CD14-positive monocyte (primary cell): ENCODE measurements around the gene TRPC6. TPM values are rescaled to one million over a fixed set of nuclear protein-coding genes. Genes with fewer than 3 reads are reported as not detected.
"Not testable (repeated sequence)": the region's sequence is repeated elsewhere in the genome, so short reads cannot be mapped to it uniquely, and the experiment has no call there.

Experiments
- DNase-seq, 3 donors: peaks; one replicate each; pipeline ENCODE4 v3.0.0-alpha.2; 2011 to 2022
- H2AFZ ChIP-seq: 2 replicates; pipeline ENCODE4 v1.6.0; 2012; ENCODE audit warnings: mild to moderate bottlenecking, low read depth, low read length, inconsistent platforms; ENCODE audit not compliant: insufficient read depth, poor library complexity, severe bottlenecking
- H3K27ac ChIP-seq, 2 donors: 1 replicate in 1 of 2; 2 replicates in 1 of 2; pipeline ENCODE4 v1.5.1; 2012 to 2013; ENCODE audit warnings: low read length in 2 of 2, control low read depth in 1 of 2, inconsistent platforms in 1 of 2, low read depth in 1 of 2, mild to moderate bottlenecking in 1 of 2
- H3K27me3 ChIP-seq, 2 donors: one replicate each; pipeline versions ENCODE4 v1.6.0 to v1.6.1; 2011 to 2013; ENCODE audit warnings: low read length in 2 of 2; ENCODE audit not compliant: control insufficient read depth in 2 of 2, insufficient read depth in 2 of 2
- H3K36me3 ChIP-seq, 2 donors: replicated peaks in 1 of 2; 1 replicate in 1 of 2; 2 replicates in 1 of 2; pipeline versions ENCODE4 v1.5.1 to v1.6.1; 2012 to 2013; ENCODE audit warnings: low read length in 2 of 2, control low read depth in 1 of 2, inconsistent platforms in 1 of 2, mild to moderate bottlenecking in 1 of 2; ENCODE audit not compliant: insufficient read depth in 2 of 2, control insufficient read depth in 1 of 2
- H3K4me1 ChIP-seq, 2 donors: 1 replicate in 1 of 2; 2 replicates in 1 of 2; pipeline versions ENCODE4 v1.5.1 to v1.6.1; 2012 to 2013; ENCODE audit warnings: low read length in 2 of 2, control low read depth in 1 of 2, inconsistent platforms in 1 of 2, mild to moderate bottlenecking in 1 of 2, moderate library complexity in 1 of 2; ENCODE audit not compliant: insufficient read depth in 2 of 2, control insufficient read depth in 1 of 2
- H3K4me2 ChIP-seq: replicated peaks from 2 replicates; pipeline ENCODE3; 2012; ENCODE audit warnings: low read length, moderate library complexity, mild to moderate bottlenecking; ENCODE audit not compliant: poor library complexity, severe bottlenecking; ENCODE audit errors: extremely low read depth
- H3K4me3 ChIP-seq, 3 experiments: fragments of 200-600 bp in 1 of 3; sonication (generic) in 1 of 3; replicated peaks in 1 of 3; 1 replicate in 2 of 3; 2 replicates in 1 of 3; pipeline ENCODE4 v1.5.1; 2011 to 2013; ENCODE audit warnings: low read length in 3 of 3, mild to moderate bottlenecking in 3 of 3, control low read depth in 2 of 3, low read depth in 2 of 3, inconsistent platforms in 1 of 3, moderate library complexity in 1 of 3
- H3K79me2 ChIP-seq: 2 replicates; pipeline ENCODE4 v1.6.0; 2012; ENCODE audit warnings: mild to moderate bottlenecking, control low read depth, inconsistent platforms, low read length, moderate library complexity; ENCODE audit not compliant: insufficient read depth
- H3K9ac ChIP-seq: 2 replicates; pipeline ENCODE4 v1.6.0; 2017; ENCODE audit warnings: low read length, mild to moderate bottlenecking; ENCODE audit not compliant: insufficient read depth, poor library complexity, severe bottlenecking
- H3K9me3 ChIP-seq, 2 donors: replicated peaks in 1 of 2; 1 replicate in 1 of 2; 2 replicates in 1 of 2; pipeline versions ENCODE4 v1.5.1 to v1.6.1; 2012 to 2013; ENCODE audit warnings: low read length in 2 of 2, control low read depth in 1 of 2; ENCODE audit not compliant: control insufficient read depth in 1 of 2, insufficient read depth in 1 of 2
- H4K20me1 ChIP-seq: 2 replicates; pipeline ENCODE4 v1.6.0; 2012; ENCODE audit warnings: mild to moderate bottlenecking, low read length, control low read depth, moderate library complexity; ENCODE audit not compliant: insufficient read depth
- H3K27ac Mint-ChIP-seq, 7 donors: one replicate each; pipeline ENCODE4 v1.8.0; 2020; ENCODE audit warnings: mild to moderate bottlenecking in 7 of 7, mixed read lengths in 7 of 7, moderate library complexity in 6 of 7, inconsistent platforms in 2 of 7
- H3K27me3 Mint-ChIP-seq, 3 donors: one replicate each; pipeline ENCODE4 v1.8.0; 2021 to 2022; ENCODE audit warnings: low read depth in 3 of 3, mild to moderate bottlenecking in 3 of 3, mixed read lengths in 3 of 3, moderate library complexity in 3 of 3, inconsistent platforms in 1 of 3
- H3K36me3 Mint-ChIP-seq, 2 donors: one replicate each; pipeline ENCODE4 v1.8.0; 2020; ENCODE audit warnings: mixed read lengths in 2 of 2, inconsistent platforms in 1 of 2, mild to moderate bottlenecking in 1 of 2
- H3K4me1 Mint-ChIP-seq: one replicate; pipeline ENCODE4 v1.8.0; 2020; ENCODE audit warnings: mild to moderate bottlenecking, mixed read lengths
- H3K4me3 Mint-ChIP-seq, 2 donors: one replicate each; pipeline ENCODE4 v1.8.0; 2020; ENCODE audit warnings: mild to moderate bottlenecking in 2 of 2, mixed read lengths in 2 of 2, moderate library complexity in 1 of 2
- H3K9me3 Mint-ChIP-seq, 7 donors: one replicate each; pipeline ENCODE4 v1.8.0; 2020 to 2022; ENCODE audit warnings: mixed read lengths in 7 of 7, mild to moderate bottlenecking in 6 of 7, moderate library complexity in 6 of 7, inconsistent platforms in 2 of 7
- CTCF ChIP-seq: fragments of 200-600 bp; IDR thresholded peaks from one replicate; pipeline ENCODE4 v1.8.0; 2022; ENCODE audit warnings: antibody characterized with exemption, mild to moderate bottlenecking
- WGBS: methylation state at CpG from one replicate; pipeline ENCODE4 v1.1.5; 2013; ENCODE audit warnings: missing lambda C conversion rate; ENCODE audit not compliant: insufficient coverage; 5-methylcytosine and 5-hydroxymethylcytosine counted together
- intact Hi-C, 2 donors: fragments of 100-400 bp; cut with micrococcal nuclease; formaldehyde crosslinking; loops; one replicate each; pipeline versions ENCODE4 v1.15.0 to v1.15.1; 2023
- polyA plus RNA-seq, 3 donors: library from polyadenylated mRNA; depleted of rRNA in 1 of 3; unstranded in 2 of 3; stranded (reverse) in 1 of 3; fragments of 300-500 nt in 2 of 3; fragments of >200 nt in 1 of 3; fragmentation: Illumina TruSeq in 2 of 3; gene quantifications; 1 replicate in 2 of 3; 2 replicates in 1 of 3; pipeline ENCODE4 v1.2.3, GENCODE V29; 2012 to 2021

TRPC6 gene
- polyA plus RNA-seq, 3 donors: 0.01 TPM; not detected in 2

GRCh38 chr11:101441747-101442146 lies 142.1 kb downstream of the TRPC6 start:
- Histone ChIP-seq H3K27ac (no peak overlapping the region), H3K9ac (no peak overlapping the region), H3K4me2 (no peak overlapping the region), H3K27me3 (no peaks in the 10 kb centered on the region), H3K36me3 (no peaks in the 10 kb centered on the region), H2AFZ (no peak overlapping the region), H3K79me2 (no peaks in the 10 kb centered on the region), H3K9me3 (no peaks in the 10 kb centered on the region), H3K4me1 (no peaks in the 10 kb centered on the region), H3K4me3 (no peak overlapping the region), H4K20me1 (no peaks in the 10 kb centered on the region)
- Mint-ChIP-seq H3K4me1 (no peaks in the 10 kb centered on the region), H3K4me3 (no peak overlapping the region), H3K9me3 (peaks cover 0 to 2% (median 0%) of the 10 kb centered on the region in 7 donors), H3K27me3 (no peaks in the 10 kb centered on the region), H3K36me3 (no peaks in the 10 kb centered on the region), H3K27ac (no peak overlapping the region)
- no peak for DNase-seq
- intact Hi-C loops: no loop called here
- TF ChIP-seq CTCF: no peak
- whole genome bisulfite sequencing: 100% methylated on average over 1 of the region's 1 CpG

- Histone ChIP-seq H3K9me3 (no peaks in the 10 kb centered on the region), H3K9ac (no peak overlapping the region), H4K20me1 (no peaks in the 10 kb centered on the region), H2AFZ (no peak overlapping the region), H3K36me3 (no peaks in the 10 kb centered on the region), H3K27ac (no peak overlapping the region), H3K4me2 (no peak overlapping the region), H3K4me3 (no peak overlapping the region), H3K4me1 (no peaks in the 10 kb centered on the region), H3K79me2 (no peaks in the 10 kb centered on the region), H3K27me3 (no peaks in the 10 kb centered on the region)
- H3K9me3 Mint-ChIP-seq: peaks cover 0 to 2% (median 0%) of the 10 kb centered on the region in 7 donors
- H3K27ac Mint-ChIP-seq: no peak overlapping the region
- 86% methylated on average over 1 of the region's 5 CpGs for WGBS
- TF ChIP-seq CTCF: no peak
- H3K36me3 Mint-ChIP-seq: no peaks in the 10 kb centered on the region
- no peak overlapping the region for H3K4me3 Mint-ChIP-seq
- peaks cover 0 to 5% (median 0%) of the 10 kb centered on the region in 3 donors for H3K27me3 Mint-ChIP-seq
- DNase-seq: no peak
- H3K4me1 Mint-ChIP-seq: no peaks in the 10 kb centered on the region
- intact Hi-C loops: no loop called here
Measured at GRCh38 chr11:101439488-101439887, 144.3 kb downstream of the TRPC6 start.

GRCh38 chr11:101438708-101439107 lies 145.1 kb downstream of the TRPC6 start:
- H4K20me1 ChIP-seq, H3K36me3 ChIP-seq, H3K36me3 Mint-ChIP-seq, H3K79me2 ChIP-seq, H3K27me3 ChIP-seq, H3K4me1 ChIP-seq, H3K9me3 Mint-ChIP-seq, H3K4me3 Mint-ChIP-seq, H3K9me3 ChIP-seq, H3K4me2 ChIP-seq, H3K9ac ChIP-seq, H3K27ac Mint-ChIP-seq, intact Hi-C loops, H3K4me1 Mint-ChIP-seq, H3K27me3 Mint-ChIP-seq, H3K4me3 ChIP-seq, H3K27ac ChIP-seq, DNase-seq, H2AFZ ChIP-seq: not testable (repeated sequence)
- WGBS: no CpG with 5 or more reads among the region's 2 CpGs
